ENCODE results near the gene FKBP8. TPM values are rescaled to one million over a fixed set of nuclear protein-coding genes. Genes with fewer than 3 reads are reported as not detected.

FKBP8 gene
- total and polyA plus RNA-seq, 12 donors, result 26.3 to 816 (median 265) TPM

DNA sequence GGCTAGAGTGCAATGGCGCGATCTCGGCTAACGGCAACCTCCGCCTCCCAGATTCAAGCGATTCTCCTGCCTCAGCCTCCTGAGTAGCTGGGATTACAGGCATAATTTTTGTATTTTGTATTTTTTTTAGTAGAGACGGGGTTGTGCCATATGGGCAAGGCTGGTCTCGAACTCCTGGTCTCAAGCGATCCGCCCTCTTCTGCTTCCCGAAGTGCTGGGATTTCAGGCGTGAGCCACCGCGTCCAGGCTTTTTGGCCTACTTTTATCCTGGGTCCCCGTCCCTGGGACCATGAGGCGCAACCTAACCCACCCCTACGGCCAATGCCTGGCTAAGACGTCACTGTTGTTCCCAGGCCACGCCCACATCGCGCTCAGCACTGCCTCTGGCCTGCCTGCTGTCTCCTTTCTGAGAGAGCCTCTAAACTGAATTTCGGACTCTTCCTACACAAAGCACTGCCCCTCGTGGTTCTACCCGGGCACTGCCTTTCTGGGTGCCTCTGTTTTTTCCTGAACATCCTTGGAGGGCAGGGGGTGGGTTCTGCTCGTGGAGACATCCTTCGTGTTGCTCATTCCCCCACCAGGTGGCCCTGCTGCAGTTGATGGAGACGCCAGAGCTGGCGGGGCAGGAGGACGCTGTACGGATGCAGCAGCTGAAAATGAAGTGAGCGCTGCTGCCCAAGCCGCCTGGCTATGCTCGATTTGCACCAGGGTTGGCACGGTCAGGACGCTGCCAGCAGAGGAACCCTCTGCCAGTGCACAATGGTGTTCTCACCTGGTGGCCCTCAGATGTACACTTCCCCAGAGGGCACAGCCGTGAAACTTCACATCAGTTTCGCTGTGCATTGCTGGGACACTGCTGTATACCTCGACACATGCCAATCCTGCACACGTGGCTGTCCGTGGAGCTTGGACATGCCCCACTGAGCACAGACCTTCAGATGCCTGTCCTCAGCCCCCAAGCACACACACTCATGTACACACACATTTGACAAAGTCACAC, 47.2 kb upstream of the FKBP8 start:
- no peak for TF ChIP-seq POLR2A (IDR thresholded peaks at IDR 0.05)
- TF ChIP-seq, protein P1, sequence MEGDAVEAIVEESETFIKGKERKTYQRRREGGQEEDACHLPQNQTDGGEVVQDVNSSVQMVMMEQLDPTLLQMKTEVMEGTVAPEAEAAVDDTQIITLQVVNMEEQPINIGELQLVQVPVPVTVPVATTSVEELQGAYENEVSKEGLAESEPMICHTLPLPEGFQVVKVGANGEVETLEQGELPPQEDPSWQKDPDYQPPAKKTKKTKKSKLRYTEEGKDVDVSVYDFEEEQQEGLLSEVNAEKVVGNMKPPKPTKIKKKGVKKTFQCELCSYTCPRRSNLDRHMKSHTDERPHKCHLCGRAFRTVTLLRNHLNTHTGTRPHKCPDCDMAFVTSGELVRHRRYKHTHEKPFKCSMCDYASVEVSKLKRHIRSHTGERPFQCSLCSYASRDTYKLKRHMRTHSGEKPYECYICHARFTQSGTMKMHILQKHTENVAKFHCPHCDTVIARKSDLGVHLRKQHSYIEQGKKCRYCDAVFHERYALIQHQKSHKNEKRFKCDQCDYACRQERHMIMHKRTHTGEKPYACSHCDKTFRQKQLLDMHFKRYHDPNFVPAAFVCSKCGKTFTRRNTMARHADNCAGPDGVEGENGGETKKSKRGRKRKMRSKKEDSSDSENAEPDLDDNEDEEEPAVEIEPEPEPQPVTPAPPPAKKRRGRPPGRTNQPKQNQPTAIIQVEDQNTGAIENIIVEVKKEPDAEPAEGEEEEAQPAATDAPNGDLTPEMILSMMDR (IDR thresholded peaks at IDR 0.05), result peak in 2 of 6 experiments; percentile 29 to 32
- no peaks in the 10 kb centered on the region for H3K9me3 ChIP-seq (replicated peaks in 1 of 3)
- H3K4me1 ChIP-seq (replicated peaks in 1 of 2), result peaks cover 10 to 35% of the 10 kb centered on the region in 2 donors
- intact Hi-C loops (cut with DNase I), result loop anchor here (5.0 to 10.0 kb wide), 3 partner anchors 136 to 257 kb away; no protein-coding TSS in a partner anchor
- peak in 3 of 7 donors; percentile 40 to 93 (median 52) for DNase-seq
- no peaks in the 10 kb centered on the region for H3K27me3 ChIP-seq
- H3K27ac ChIP-seq, result peak overlapping the region in 1 of 5 donors; percentile 92
- 82 to 87% (median 82%) methylated on average over 31 to 40 of the region's 40 CpGs for WGBS, 4 donors
- H3K36me3 ChIP-seq (replicated peaks in 1 of 2), result peaks cover 0 to 4% of the 10 kb centered on the region in 2 donors
- no peak overlapping the region for H3K4me3 ChIP-seq

DNA sequence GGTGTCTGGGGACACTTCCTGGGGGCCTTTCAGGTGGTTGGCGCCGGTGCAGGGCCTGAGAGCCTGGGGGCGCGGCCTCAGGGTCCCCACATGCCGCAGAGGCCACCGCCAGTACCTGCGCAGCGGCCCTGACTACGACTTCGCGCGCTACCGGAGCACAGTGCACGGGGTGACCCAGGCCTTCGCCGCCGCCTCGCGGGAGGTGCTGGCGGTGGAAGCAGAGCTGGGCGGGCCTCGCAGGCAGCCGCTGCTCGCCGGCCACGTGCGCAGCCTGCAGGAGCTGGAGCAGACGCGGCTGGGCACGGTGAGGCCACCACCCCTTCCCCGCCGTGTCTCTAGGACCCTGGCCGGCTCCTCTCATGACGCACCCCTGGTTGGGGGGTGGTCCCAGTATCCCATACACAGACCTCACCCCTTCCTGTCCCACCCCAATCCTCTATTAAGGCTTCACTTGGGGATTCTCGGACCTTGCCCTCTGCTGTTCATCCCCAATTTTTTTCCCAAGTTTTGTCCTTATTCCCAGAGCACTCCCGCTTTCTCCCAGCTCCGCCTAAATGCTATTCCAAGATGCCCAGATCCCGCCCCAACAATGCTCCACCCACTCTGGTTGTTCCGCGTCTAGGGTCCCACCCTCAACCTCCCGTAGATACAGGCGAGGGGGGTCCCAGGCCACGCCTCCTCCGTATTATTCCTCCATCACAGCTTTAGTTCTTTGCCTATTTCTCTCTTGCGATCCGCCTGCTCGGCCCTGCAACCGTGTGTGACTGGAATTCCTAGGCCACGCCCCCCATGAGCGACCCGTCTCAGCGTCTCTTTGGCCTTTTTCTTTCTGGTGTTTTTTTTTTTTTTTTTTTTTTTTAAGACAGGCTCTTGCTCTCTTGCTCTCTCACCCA, 46.3 kb upstream of the FKBP8 start:
- Histone ChIP-seq H3K4me1 (replicated peaks in 1 of 2) (peaks cover 10 to 30% of the 10 kb centered on the region in 2 donors), H3K27me3 (no peaks in the 10 kb centered on the region), H3K4me3 (peak overlapping the region; percentile 31 to 67 (median 50)), H3K9me3 (replicated peaks in 1 of 3) (no peaks in the 10 kb centered on the region), H3K27ac (peak overlapping the region; percentile 30 to 92 (median 78)), H3K36me3 (replicated peaks in 1 of 2) (peaks cover 0 to 4% of the 10 kb centered on the region in 2 donors)
- peak; percentile 65 to 81 (median 74) for DNase-seq
- no peak for TF ChIP-seq POLR2A (IDR thresholded peaks at IDR 0.05)
- TF ChIP-seq, protein P1 (IDR thresholded peaks at IDR 0.05), result peak in 3 of 6 experiments; percentile 26 to 47 (median 28)
- intact Hi-C loops (cut with DNase I), result loop anchor here (5.0 to 10.0 kb wide), 3 partner anchors 135 to 258 kb away; no protein-coding TSS in a partner anchor
- WGBS, 4 donors, result 17 to 38% (median 27%) methylated on average over 25 to 52 of the region's 52 CpGs

DNA sequence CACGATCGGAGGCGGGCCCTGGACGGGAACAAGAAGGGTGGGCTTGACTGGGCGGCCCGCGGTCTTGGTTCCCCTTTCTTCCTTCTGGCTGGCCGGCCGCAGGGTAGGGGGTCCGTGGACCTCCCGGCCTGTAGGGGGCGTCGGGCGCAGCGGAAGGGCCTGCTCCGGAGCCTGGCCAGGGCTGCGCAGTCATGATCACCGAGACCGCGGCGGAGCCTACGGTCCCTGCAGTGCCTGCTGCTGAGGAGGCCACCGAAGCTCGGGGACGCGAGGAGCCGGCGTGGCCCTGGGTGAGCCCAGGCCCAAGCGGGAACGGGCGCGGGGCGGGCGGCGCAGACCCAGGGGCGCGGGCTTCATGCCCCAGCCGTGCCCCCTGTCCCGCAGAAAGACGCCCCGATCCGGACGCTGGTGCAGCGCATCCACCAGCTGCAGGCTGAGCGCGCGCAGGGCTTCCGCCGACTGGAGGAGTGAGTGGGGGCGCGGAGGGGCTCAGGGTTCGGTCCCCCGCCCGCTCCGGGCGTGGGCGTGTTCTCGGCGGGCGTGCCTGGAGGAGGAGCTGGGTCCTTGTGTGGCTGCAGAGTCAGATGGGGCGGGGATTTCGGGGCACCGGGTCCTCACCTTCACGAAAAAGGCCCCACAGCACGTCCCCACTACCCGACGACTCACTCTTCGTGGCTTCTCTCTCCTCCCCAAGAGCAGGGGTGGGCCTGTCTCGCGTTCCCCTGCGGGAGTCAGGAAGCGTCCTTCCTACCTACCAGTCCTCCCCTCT, 45.4 kb upstream of the FKBP8 start, which contains the start of gene REX1BD:
Gene REX1BD, plus strand, starts transcription at position 188 of the 769 bp plus-strand sequence. Its CDS starts 4 bp downstream, at position 192.
- DNase-seq, result peak; percentile 78 to 86 (median 79)

More for the DNA sequence above, 45.4 kb upstream of the FKBP8 start, which contains the start of gene REX1BD:
- Histone ChIP-seq H3K27ac (peak within 1 kb of the TSS; percentile 34 to 92 (median 78)), H3K27me3 (no peaks in the 10 kb centered on the region), H3K4me3 (peak within 1 kb of the TSS; percentile 31 to 71 (median 66)), H3K4me1 (replicated peaks in 1 of 2) (peaks cover 10 to 22% of the 10 kb centered on the region in 2 donors), H3K9me3 (replicated peaks in 1 of 3) (no peaks in the 10 kb centered on the region), H3K36me3 (replicated peaks in 1 of 2) (peaks cover 0 to 4% of the 10 kb centered on the region in 2 donors)
- intact Hi-C loops (cut with DNase I), result no loop called here
- WGBS, 4 donors, result 0 to 1% (median 1%) methylated on average over 14 to 72 of the region's 72 CpGs
- TF ChIP-seq, protein P1 (IDR thresholded peaks at IDR 0.05), result peak; percentile 69 to 92 (median 83)
- peak; percentile 38 to 43 for TF ChIP-seq POLR2A (IDR thresholded peaks at IDR 0.05)

Data from adrenal gland (tissue), 12 donors.